ENCODE data around the gene ACSL1. TPM values are rescaled to one million over a fixed set of nuclear protein-coding genes. Genes with fewer than 3 reads are reported as not detected.
A peak's percentile ranks its signal among the peaks of the same experiment; 100 is the strongest.

Gene ACSL1
- total and polyA plus RNA-seq, 9 of the 15 experiments (the other 6 are each of a cell fraction or from before 2014, with no cell fraction given) = 6.7 to 24.1 (median 15.0) TPM

DNA sequence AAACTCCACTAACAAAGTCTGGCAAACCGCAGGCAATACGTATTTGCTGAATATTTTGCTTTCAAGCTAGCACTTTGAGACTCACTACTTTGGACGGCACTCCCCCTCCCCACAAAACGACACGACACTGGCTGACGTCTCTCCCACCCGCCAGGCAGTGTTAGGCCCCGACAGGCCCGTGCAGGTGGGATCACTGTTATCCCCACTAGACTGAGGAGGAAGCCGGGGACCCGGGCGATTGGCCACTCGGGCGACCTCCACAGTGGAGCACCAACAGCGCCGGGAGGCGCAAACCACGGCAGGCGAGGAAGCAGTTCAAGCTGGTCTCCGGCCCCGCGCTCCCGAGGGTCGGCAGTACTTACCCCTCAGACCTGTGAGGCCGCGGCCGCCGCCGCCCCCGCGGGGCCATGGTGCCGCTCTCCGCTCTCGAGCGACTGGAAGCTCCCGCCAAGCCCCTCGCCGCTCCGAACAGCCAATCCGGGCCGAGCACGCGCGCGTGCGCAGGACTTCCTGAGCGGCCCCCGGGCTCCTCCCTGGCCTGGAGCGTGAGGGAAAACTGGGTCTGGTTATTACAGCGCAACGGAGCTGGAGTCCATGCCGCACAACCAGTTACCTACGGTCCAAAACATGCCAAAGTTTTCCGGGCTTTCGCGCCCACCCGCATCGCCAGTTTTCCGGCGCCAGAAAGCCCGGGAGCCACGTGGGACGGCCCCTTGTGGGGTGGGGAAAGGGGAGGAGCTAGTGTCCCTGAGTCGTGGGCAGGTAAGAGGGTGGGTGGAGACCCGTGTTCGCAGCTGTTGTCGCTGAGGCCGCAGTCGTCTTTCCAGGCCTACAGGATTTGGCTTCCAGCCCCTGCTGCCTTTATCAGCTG is 91.9 kb downstream of the ACSL1 start, which contains the start of gene CENPU (continued):
- TF ChIP-seq, protein P1, sequence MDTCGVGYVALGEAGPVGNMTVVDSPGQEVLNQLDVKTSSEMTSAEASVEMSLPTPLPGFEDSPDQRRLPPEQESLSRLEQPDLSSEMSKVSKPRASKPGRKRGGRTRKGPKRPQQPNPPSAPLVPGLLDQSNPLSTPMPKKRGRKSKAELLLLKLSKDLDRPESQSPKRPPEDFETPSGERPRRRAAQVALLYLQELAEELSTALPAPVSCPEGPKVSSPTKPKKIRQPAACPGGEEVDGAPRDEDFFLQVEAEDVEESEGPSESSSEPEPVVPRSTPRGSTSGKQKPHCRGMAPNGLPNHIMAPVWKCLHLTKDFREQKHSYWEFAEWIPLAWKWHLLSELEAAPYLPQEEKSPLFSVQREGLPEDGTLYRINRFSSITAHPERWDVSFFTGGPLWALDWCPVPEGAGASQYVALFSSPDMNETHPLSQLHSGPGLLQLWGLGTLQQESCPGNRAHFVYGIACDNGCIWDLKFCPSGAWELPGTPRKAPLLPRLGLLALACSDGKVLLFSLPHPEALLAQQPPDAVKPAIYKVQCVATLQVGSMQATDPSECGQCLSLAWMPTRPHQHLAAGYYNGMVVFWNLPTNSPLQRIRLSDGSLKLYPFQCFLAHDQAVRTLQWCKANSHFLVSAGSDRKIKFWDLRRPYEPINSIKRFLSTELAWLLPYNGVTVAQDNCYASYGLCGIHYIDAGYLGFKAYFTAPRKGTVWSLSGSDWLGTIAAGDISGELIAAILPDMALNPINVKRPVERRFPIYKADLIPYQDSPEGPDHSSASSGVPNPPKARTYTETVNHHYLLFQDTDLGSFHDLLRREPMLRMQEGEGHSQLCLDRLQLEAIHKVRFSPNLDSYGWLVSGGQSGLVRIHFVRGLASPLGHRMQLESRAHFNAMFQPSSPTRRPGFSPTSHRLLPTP (IDR thresholded peaks at IDR 0.05; ENCODE audit: borderline replicate concordance, extremely low read depth, insufficient read length) = no peak
- no peak for TF ChIP-seq SRSF3 (IDR thresholded peaks at IDR 0.05; ENCODE audit: insufficient read depth, low read length)
- no peak for TF ChIP-seq DMBX1 (CRISPR knock-in tag; IDR thresholded peaks at IDR 0.05; ENCODE audit: borderline replicate concordance)
- peak; percentile 99 for TF ChIP-seq TOE1 (IDR thresholded peaks at IDR 0.05; ENCODE audit: borderline replicate concordance)
- peak; percentile 66; the same call in 1 of the 2 replicates for TF ChIP-seq TOE1 (CRISPR knock-in tag; IDR thresholded peaks at IDR 0.05; ENCODE audit: borderline replicate concordance, low read depth)
- no peak for TF ChIP-seq HDAC8 (tag; IDR thresholded peaks at IDR 0.05)
- TF ChIP-seq ZEB2 (IDR thresholded peaks at IDR 0.05) = peak; percentile 68
- TF ChIP-seq ZNF316 (IDR thresholded peaks at IDR 0.05) = 0 out of 2 replicates have a peak, but pooled peaks have one; percentile 32
- TF ChIP-seq NCOA2 (IDR thresholded peaks at IDR 0.05; ENCODE audit: partially characterized antibody in 2 of 2) = no peak
- TF ChIP-seq, protein P2, sequence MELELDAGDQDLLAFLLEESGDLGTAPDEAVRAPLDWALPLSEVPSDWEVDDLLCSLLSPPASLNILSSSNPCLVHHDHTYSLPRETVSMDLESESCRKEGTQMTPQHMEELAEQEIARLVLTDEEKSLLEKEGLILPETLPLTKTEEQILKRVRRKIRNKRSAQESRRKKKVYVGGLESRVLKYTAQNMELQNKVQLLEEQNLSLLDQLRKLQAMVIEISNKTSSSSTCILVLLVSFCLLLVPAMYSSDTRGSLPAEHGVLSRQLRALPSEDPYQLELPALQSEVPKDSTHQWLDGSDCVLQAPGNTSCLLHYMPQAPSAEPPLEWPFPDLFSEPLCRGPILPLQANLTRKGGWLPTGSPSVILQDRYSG (tag; conservative IDR thresholded peaks at IDR 0.05; ENCODE audit: low read depth) = no peak
- peak; percentile 83; the same call in 1 of the 2 replicates for TF ChIP-seq GABPB1 (CRISPR knock-in tag; IDR thresholded peaks at IDR 0.05)
- TF ChIP-seq TCF3 (CRISPR knock-in tag; IDR thresholded peaks at IDR 0.05) = peak; percentile 42; the same call in 1 of the 2 replicates
- TF ChIP-seq ZNF224 (CRISPR knock-in tag; IDR thresholded peaks at IDR 0.05) = peak; percentile 49; the same call in 1 of the 2 replicates
- TF ChIP-seq ZNF121 (CRISPR knock-in tag; conservative IDR thresholded peaks at IDR 0.05) = no peak
- no peak for TF ChIP-seq HLTF (IDR thresholded peaks at IDR 0.05)
- peak; percentile 30 to 92 (median 83) for TF ChIP-seq YY1 (IDR thresholded peaks at IDR 0.05; ENCODE audit: borderline replicate concordance in 1 of 3, control insufficient read depth in 1 of 3, extremely low read depth in 1 of 3, insufficient read depth in 3 of 3, insufficient read length in 1 of 3, insufficient replicate concordance in 2 of 3, low read depth in 1 of 3, low read length in 2 of 3)
- TF ChIP-seq GTF2E2 (tag; IDR thresholded peaks at IDR 0.05) = no peak
- TF ChIP-seq TSC22D4 (tag; IDR thresholded peaks at IDR 0.05) = no peak
- TF ChIP-seq KLF16 (IDR thresholded peaks at IDR 0.05) = no peak
- TF ChIP-seq, protein P3, sequence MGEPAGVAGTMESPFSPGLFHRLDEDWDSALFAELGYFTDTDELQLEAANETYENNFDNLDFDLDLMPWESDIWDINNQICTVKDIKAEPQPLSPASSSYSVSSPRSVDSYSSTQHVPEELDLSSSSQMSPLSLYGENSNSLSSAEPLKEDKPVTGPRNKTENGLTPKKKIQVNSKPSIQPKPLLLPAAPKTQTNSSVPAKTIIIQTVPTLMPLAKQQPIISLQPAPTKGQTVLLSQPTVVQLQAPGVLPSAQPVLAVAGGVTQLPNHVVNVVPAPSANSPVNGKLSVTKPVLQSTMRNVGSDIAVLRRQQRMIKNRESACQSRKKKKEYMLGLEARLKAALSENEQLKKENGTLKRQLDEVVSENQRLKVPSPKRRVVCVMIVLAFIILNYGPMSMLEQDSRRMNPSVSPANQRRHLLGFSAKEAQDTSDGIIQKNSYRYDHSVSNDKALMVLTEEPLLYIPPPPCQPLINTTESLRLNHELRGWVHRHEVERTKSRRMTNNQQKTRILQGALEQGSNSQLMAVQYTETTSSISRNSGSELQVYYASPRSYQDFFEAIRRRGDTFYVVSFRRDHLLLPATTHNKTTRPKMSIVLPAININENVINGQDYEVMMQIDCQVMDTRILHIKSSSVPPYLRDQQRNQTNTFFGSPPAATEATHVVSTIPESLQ (CRISPR knock-in tag; IDR thresholded peaks at IDR 0.05) = no peak

All from K562 (cell line).